Stimulated activated CD4-positive, alpha-beta T cell treated with anti-CD3 and anti-CD28 coated beads, Interleukin-15, amount 100 ng/mL, for 1 hour (primary cell): ENCODE results near the gene EFNA5.

Source experiments
- DNase-seq, 2 donors: peaks; one replicate each; pipeline ENCODE4 v3.0.0-alpha.2; 2020; ENCODE audit warnings: low read depth in 1 of 2, low spot score in 1 of 2

EFNA5 gene

GRCh38 chr5:107640568-107640967 is 30.2 kb downstream of the EFNA5 start:
- DNase-seq: no peak

- DNase-seq: no peak
Observed at GRCh38 chr5:107639990-107640389, 30.7 kb downstream of the EFNA5 start.

- DNase-seq: no peak
Observed at GRCh38 chr5:107636555-107636954, 34.2 kb downstream of the EFNA5 start.

GRCh38 chr5:107636068-107636467 is 34.7 kb downstream of the EFNA5 start:
- DNase-seq: no peak

GRCh38 chr5:107634981-107635848 is 35.5 kb downstream of the EFNA5 start:
- no peak for DNase-seq

- DNase-seq: no peak
Observed at GRCh38 chr5:107633171-107633901, 37.4 kb downstream of the EFNA5 start.

GRCh38 chr5:107631805-107632362 is 38.9 kb downstream of the EFNA5 start:
- no peak for DNase-seq

GRCh38 chr5:107630184-107630583 is 40.6 kb downstream of the EFNA5 start:
- DNase-seq: no peak

GRCh38 chr5:107624235-107624634 is 46.5 kb downstream of the EFNA5 start:
- DNase-seq: no peak

GRCh38 chr5:107621089-107621488 is 49.6 kb downstream of the EFNA5 start:
- no peak for DNase-seq

- no peak for DNase-seq
Observed at GRCh38 chr5:107619781-107620180, 51.0 kb downstream of the EFNA5 start.

- no peak for DNase-seq
Observed at GRCh38 chr5:107618242-107618641, 52.5 kb downstream of the EFNA5 start.

- DNase-seq: no peak
Observed at GRCh38 chr5:107617052-107617451, 53.7 kb downstream of the EFNA5 start.

- DNase-seq: no peak
Observed at GRCh38 chr5:107616213-107616612, 54.5 kb downstream of the EFNA5 start.

- DNase-seq: no peak
Observed at GRCh38 chr5:107615299-107615817, 55.4 kb downstream of the EFNA5 start.

- DNase-seq: no peak
Observed at GRCh38 chr5:107612541-107612940, 58.2 kb downstream of the EFNA5 start.

GRCh38 chr5:107610798-107611197 is 59.9 kb downstream of the EFNA5 start:
- DNase-seq: no peak

- DNase-seq: no peak
Observed at GRCh38 chr5:107607671-107608345, 62.9 kb downstream of the EFNA5 start.

- no peak for DNase-seq
Observed at GRCh38 chr5:107607196-107607595, 63.5 kb downstream of the EFNA5 start.

- DNase-seq: no peak
Observed at GRCh38 chr5:107605596-107606125, 65.1 kb downstream of the EFNA5 start.

- no peak for DNase-seq
Observed at GRCh38 chr5:107604990-107605389, 65.7 kb downstream of the EFNA5 start.
